GM12873 (cell line): ENCODE results near the gene WDFY4.

ENCODE experiments used
- CTCF ChIP-seq: IDR thresholded peaks from 2 replicates; pipeline ENCODE4 v1.5.1; 2012; ENCODE audit warnings: low read depth, mild to moderate bottlenecking, moderate library complexity, low read length, control low read depth; ENCODE audit not compliant: insufficient read depth; ENCODE audit errors: missing control alignments

Gene WDFY4

GRCh38 chr10:48885376-48885775, 200.7 kb downstream of the WDFY4 start:
- peak; percentile 22 for TF ChIP-seq CTCF

- no peak for TF ChIP-seq CTCF
Observed at GRCh38 chr10:48887982-48888381, 203.3 kb downstream of the WDFY4 start.

GRCh38 chr10:48890888-48891850, 206.5 kb downstream of the WDFY4 start:
- TF ChIP-seq CTCF = no peak

GRCh38 chr10:48894911-48895802, 210.5 kb downstream of the WDFY4 start:
- TF ChIP-seq CTCF = no peak

GRCh38 chr10:48895803-48896195, 211.1 kb downstream of the WDFY4 start:
- no peak for TF ChIP-seq CTCF

- no peak for TF ChIP-seq CTCF
Observed at GRCh38 chr10:48896756-48897440, 212.2 kb downstream of the WDFY4 start.
